ENCODE measurements around the gene RASSF9. TPM values are rescaled to one million over a fixed set of nuclear protein-coding genes. Genes with fewer than 3 reads are reported as not detected.

The RASSF9 gene
- total RNA-seq, 1 donor from 2014 or later = not detected

DNA sequence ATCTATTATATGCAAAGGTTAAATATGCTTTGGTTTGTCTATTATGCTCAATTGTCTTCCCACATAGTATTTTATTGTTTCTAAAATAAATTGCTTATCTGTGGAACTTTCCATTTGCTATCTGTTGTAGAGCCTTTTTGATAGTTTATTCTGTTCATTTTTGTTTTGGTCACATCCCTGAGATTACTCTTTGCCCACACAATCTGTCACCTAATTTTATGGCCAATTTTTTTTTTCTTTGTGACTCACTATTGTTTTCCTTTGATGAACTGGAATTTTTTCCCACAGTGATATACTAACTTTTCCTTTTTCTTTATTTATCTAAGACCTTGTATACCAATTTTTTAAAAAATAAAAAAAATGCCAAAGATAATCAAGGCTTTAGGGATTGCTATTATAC is 61.1 kb downstream of the RASSF9 start:
- Mint-ChIP-seq H3K36me3 (no peaks in the 10 kb centered on the region), H3K4me3 (no peak overlapping the region), H3K4me1 (peaks cover 10% of the 10 kb centered on the region), H3K9me3 (no peaks in the 10 kb centered on the region), H3K27me3 (ENCODE audit: insufficient read depth, low read depth) (no peaks in the 10 kb centered on the region), H3K27ac (no peak overlapping the region)
- no peak for TF ChIP-seq EZH2 (IDR thresholded peaks at IDR 0.05)
- TF ChIP-seq, protein P1, sequence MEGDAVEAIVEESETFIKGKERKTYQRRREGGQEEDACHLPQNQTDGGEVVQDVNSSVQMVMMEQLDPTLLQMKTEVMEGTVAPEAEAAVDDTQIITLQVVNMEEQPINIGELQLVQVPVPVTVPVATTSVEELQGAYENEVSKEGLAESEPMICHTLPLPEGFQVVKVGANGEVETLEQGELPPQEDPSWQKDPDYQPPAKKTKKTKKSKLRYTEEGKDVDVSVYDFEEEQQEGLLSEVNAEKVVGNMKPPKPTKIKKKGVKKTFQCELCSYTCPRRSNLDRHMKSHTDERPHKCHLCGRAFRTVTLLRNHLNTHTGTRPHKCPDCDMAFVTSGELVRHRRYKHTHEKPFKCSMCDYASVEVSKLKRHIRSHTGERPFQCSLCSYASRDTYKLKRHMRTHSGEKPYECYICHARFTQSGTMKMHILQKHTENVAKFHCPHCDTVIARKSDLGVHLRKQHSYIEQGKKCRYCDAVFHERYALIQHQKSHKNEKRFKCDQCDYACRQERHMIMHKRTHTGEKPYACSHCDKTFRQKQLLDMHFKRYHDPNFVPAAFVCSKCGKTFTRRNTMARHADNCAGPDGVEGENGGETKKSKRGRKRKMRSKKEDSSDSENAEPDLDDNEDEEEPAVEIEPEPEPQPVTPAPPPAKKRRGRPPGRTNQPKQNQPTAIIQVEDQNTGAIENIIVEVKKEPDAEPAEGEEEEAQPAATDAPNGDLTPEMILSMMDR (IDR thresholded peaks at IDR 0.05) = no peak
- no peak for TF ChIP-seq EZH2phosphoT487 (IDR thresholded peaks at IDR 0.05)
- H3K4me1 ChIP-seq = peaks cover 26% of the 10 kb centered on the region
- H3F3A ChIP-seq (ENCODE audit: low read depth) = no peaks in the 10 kb centered on the region
- no peaks in the 10 kb centered on the region for H3K27me3 ChIP-seq
- no peak for DNase-seq (ENCODE audit: low spot score)
- no peaks in the 10 kb centered on the region for H3K9me3 ChIP-seq (ENCODE audit: low read depth)
- H4K20me1 ChIP-seq (ENCODE audit: low read depth) = no peaks in the 10 kb centered on the region
- H3K4me2 ChIP-seq = peak overlapping the region; percentile 13
- no peaks in the 10 kb centered on the region for H3K79me2 ChIP-seq (ENCODE audit: low read depth)
- no peak overlapping the region for H2AFZ ChIP-seq (replicated peaks)
- no peak overlapping the region for H3K4me3 ChIP-seq
- no peak overlapping the region for H3K9ac ChIP-seq
- no peaks in the 10 kb centered on the region for H3K36me3 ChIP-seq
- H3K27ac ChIP-seq = peak overlapping the region; percentile 65

DNA sequence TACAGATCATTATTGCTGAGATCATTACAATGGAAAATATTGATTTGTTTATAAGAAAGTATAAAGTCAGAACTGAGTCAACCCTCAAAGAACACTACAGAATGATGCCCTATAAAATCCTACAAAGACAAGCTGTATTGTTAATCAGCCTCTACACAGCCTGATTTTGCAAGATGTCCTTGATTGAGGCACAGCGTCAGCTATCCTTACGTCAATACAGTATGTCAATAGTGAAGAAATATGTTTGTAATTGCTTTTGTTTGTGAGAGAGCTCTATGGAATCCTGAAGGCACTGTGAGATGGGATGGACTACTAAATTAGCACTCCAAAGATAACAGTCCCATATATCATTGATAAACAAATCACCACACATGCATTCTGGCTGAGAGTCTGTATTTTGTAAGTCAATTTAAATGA is 70.7 kb downstream of the RASSF9 start:
- H3F3A ChIP-seq (ENCODE audit: low read depth) = no peaks in the 10 kb centered on the region
- H3K4me3 ChIP-seq = no peak overlapping the region
- H3K27me3 ChIP-seq = no peaks in the 10 kb centered on the region
- no peaks in the 10 kb centered on the region for H3K4me1 ChIP-seq
- Mint-ChIP-seq H3K4me3 (no peak overlapping the region), H3K36me3 (no peaks in the 10 kb centered on the region), H3K9me3 (no peaks in the 10 kb centered on the region), H3K4me1 (no peaks in the 10 kb centered on the region), H3K27me3 (ENCODE audit: insufficient read depth, low read depth) (no peaks in the 10 kb centered on the region), H3K27ac (no peak overlapping the region)
- no peaks in the 10 kb centered on the region for H4K20me1 ChIP-seq (ENCODE audit: low read depth)
- no peaks in the 10 kb centered on the region for H3K79me2 ChIP-seq (ENCODE audit: low read depth)
- TF ChIP-seq EZH2 (IDR thresholded peaks at IDR 0.05) (no peak), EZH2phosphoT487 (IDR thresholded peaks at IDR 0.05) (no peak)
- TF ChIP-seq, protein P1 (IDR thresholded peaks at IDR 0.05) = no peak
- H3K9ac ChIP-seq = no peak overlapping the region
- H3K9me3 ChIP-seq (ENCODE audit: low read depth) = no peaks in the 10 kb centered on the region
- no peak overlapping the region for H3K27ac ChIP-seq
- DNase-seq (ENCODE audit: low spot score) = no peak
- no peak overlapping the region for H2AFZ ChIP-seq (replicated peaks)
- H3K36me3 ChIP-seq = no peaks in the 10 kb centered on the region
- no peak overlapping the region for H3K4me2 ChIP-seq

DNA sequence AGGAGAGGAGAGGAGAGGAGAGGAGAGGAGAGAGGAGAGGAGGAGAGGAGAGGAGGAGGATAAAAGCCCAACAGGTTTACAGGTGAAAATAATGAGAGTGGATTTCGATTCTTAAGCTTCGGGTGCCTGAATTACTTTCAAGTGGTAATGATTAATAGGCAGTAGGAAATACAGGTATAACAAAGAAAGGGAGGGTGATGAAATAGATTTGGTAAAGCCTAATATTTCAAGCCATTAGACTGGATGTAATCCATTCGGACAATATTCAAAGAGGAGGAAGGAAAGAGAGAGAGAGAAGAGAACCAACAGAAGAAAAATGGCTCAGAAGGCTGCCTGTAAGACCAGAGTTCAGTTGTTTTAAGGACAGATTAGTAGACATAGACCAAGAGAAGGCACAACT is 76.6 kb downstream of the RASSF9 start:
- no peak overlapping the region for H3K4me3 ChIP-seq
- TF ChIP-seq EZH2phosphoT487 (IDR thresholded peaks at IDR 0.05) (no peak), EZH2 (IDR thresholded peaks at IDR 0.05) (no peak)
- TF ChIP-seq, protein P1 (IDR thresholded peaks at IDR 0.05) = no peak
- H3K4me1 Mint-ChIP-seq = no peaks in the 10 kb centered on the region
- no peak for DNase-seq (ENCODE audit: low spot score)
- no peaks in the 10 kb centered on the region for H3K4me1 ChIP-seq
- no peaks in the 10 kb centered on the region for H3K27me3 ChIP-seq
- H3K27ac Mint-ChIP-seq = no peak overlapping the region
- H3K9me3 Mint-ChIP-seq = peaks cover 10% of the 10 kb centered on the region
- H3K9ac ChIP-seq = no peak overlapping the region
- H3F3A ChIP-seq (ENCODE audit: low read depth) = no peaks in the 10 kb centered on the region
- H3K36me3 Mint-ChIP-seq = peaks cover 1% of the 10 kb centered on the region
- no peaks in the 10 kb centered on the region for H3K79me2 ChIP-seq (ENCODE audit: low read depth)
- no peak overlapping the region for H3K4me3 Mint-ChIP-seq
- H3K9me3 ChIP-seq (ENCODE audit: low read depth) = no peaks in the 10 kb centered on the region
- H3K27me3 Mint-ChIP-seq (ENCODE audit: insufficient read depth, low read depth) = no peaks in the 10 kb centered on the region
- H4K20me1 ChIP-seq (ENCODE audit: low read depth) = no peaks in the 10 kb centered on the region
- H3K36me3 ChIP-seq = no peaks in the 10 kb centered on the region
- no peak overlapping the region for H3K27ac ChIP-seq
- no peak overlapping the region for H2AFZ ChIP-seq (replicated peaks)
- no peak overlapping the region for H3K4me2 ChIP-seq
